ENCODE results near the gene ZNF536. TPM values are rescaled to one million over a fixed set of nuclear protein-coding genes. Genes with fewer than 3 reads are reported as not detected.

ZNF536 gene
- total RNA-seq, 6 donors from 2014 or later: 0.34 to 0.78 (median 0.71) TPM; not detected in 2

- H3K36me3 ChIP-seq: no peaks in the 10 kb centered on the region
- no peaks in the 10 kb centered on the region for H3K27me3 ChIP-seq
- 83 to 84% methylated on average over 12 to 19 of the region's 22 CpGs for WGBS, 2 donors
- H3K4me1 ChIP-seq: no peaks in the 10 kb centered on the region
- no peak overlapping the region for H3K4me3 ChIP-seq
- DNase-seq: peak in 1 of 2 donors; percentile 49
- no peak overlapping the region for H3K27ac ChIP-seq
- H3K9me3 ChIP-seq: no peaks in the 10 kb centered on the region
- TF ChIP-seq POLR2AphosphoS5 (IDR thresholded peaks at IDR 0.05) (no peak), CTCF (IDR thresholded peaks at IDR 0.05) (no peak), POLR2A (IDR thresholded peaks at IDR 0.05) (no peak), EP300 (IDR thresholded peaks at IDR 0.05) (no peak)
- peak in 1 of 2 donors; percentile 20 for ATAC-seq (ENCODE audit: low FRiP score in 2 of 2)
These were observed 194.7 kb downstream of the ZNF536 start for GRCh38 chr19:30566681-30567420.

DNA sequence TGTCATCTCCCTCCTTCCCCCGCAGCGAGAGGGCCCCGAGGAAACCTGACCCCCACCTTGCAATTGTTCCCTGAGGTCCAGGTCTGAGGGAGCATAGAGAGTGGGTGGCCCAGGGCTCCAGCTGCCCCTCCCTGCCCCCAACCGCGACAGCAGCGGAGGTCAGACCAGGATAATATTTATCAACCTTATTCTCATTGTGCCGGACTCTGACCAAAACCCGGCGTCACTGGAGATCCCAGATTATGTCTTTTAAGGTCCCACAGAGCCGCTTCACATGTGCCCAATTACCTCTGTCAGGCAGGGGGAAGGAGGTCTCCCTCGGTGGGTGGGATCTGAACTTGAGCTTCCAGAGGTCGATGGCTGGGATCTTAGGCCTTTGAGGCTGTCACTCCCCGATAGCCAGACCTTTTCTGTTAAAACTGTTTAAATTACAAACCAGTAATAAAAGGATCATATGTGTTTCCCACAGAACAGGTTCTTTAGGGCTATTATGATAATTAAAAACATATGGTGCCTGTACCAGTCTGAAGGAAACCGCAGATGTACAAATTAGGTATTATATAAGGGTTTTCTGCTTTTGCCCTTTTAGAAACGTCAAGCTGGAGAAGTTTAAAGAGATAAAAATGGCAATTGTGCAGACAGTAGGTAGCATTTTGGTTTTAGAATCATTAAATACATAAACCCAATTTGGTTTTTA, 195.5 kb downstream of the ZNF536 start:
- Histone ChIP-seq H3K9me3 (no peaks in the 10 kb centered on the region), H3K4me1 (no peaks in the 10 kb centered on the region), H3K27me3 (no peaks in the 10 kb centered on the region), H3K4me3 (no peak overlapping the region), H3K36me3 (no peaks in the 10 kb centered on the region), H3K27ac (no peak overlapping the region)
- WGBS, 2 donors: 55 to 59% methylated on average over 15 of the region's 15 CpGs
- ATAC-seq (ENCODE audit: low FRiP score in 2 of 2): no peak
- TF ChIP-seq POLR2AphosphoS5 (IDR thresholded peaks at IDR 0.05): no peak
- TF ChIP-seq EP300 (IDR thresholded peaks at IDR 0.05): no peak
- TF ChIP-seq POLR2A (IDR thresholded peaks at IDR 0.05): no peak
- TF ChIP-seq CTCF (IDR thresholded peaks at IDR 0.05): no peak
- DNase-seq: no peak

DNA sequence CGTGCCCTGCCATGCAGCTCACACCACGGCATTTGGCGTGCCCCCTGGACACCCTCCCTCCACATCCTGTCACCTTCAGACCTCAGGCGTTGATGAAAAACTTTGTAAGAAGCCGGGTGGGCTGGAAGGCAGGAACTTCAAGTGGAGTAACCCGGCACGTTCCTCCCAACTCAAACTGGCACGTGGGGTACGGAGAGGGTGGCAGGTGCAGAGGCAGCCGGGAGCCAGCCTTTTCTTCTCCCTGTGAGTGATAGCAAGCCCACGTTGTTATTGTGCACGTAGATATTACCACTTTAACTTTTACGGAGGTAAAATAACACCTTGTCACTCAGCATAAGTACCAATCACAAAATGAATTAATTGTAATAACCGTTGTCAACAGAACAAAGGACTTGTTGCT, 198.0 kb downstream of the ZNF536 start:
- WGBS, 2 donors: 74 to 76% methylated on average over 14 of the region's 14 CpGs
- Histone ChIP-seq H3K36me3 (no peaks in the 10 kb centered on the region), H3K9me3 (no peaks in the 10 kb centered on the region), H3K27me3 (no peaks in the 10 kb centered on the region), H3K27ac (no peak overlapping the region), H3K4me1 (no peaks in the 10 kb centered on the region), H3K4me3 (no peak overlapping the region)
- TF ChIP-seq POLR2AphosphoS5 (IDR thresholded peaks at IDR 0.05): no peak
- no peak for TF ChIP-seq CTCF (IDR thresholded peaks at IDR 0.05)
- no peak for TF ChIP-seq EP300 (IDR thresholded peaks at IDR 0.05)
- no peak for TF ChIP-seq POLR2A (IDR thresholded peaks at IDR 0.05)
- ATAC-seq (ENCODE audit: low FRiP score in 2 of 2) (no peak), DNase-seq (no peak)

DNA sequence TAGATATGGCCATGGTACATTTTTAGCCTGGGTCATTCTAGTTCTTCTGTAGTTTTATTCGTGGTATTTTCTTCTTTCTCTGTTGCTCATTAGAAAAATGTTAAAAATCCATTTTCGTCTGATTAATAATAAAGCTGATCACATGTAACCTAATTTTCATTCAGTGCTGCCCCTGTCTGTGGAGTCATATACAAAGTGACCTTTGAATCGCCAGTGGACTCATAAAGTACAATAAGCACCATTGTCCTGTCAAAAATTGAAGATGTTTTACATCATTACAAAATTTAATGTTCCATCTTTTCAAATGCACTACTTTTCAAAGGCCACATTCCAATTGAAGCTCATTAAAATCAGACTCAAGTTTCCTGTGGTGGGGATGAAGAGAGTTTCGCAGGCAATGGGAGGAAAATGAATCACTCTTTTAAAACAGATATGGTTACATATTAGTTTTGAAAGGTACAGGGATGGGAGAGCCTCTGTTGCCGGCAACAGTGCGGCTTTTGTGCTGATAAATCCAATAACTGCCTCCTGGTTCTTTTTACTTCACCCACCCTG, 205.4 kb downstream of the ZNF536 start:
- Histone ChIP-seq H3K27me3 (no peaks in the 10 kb centered on the region), H3K27ac (no peak overlapping the region), H3K36me3 (no peaks in the 10 kb centered on the region), H3K4me3 (no peak overlapping the region), H3K4me1 (no peaks in the 10 kb centered on the region), H3K9me3 (no peaks in the 10 kb centered on the region)
- DNase-seq: no peak
- WGBS, 2 donors: 73 to 77% methylated on average over 6 of the region's 6 CpGs
- no peak for ATAC-seq (ENCODE audit: low FRiP score in 2 of 2)
- TF ChIP-seq CTCF (IDR thresholded peaks at IDR 0.05): no peak
- TF ChIP-seq EP300 (IDR thresholded peaks at IDR 0.05): no peak
- no peak for TF ChIP-seq POLR2AphosphoS5 (IDR thresholded peaks at IDR 0.05)
- no peak for TF ChIP-seq POLR2A (IDR thresholded peaks at IDR 0.05)
